Lung (tissue), 12 donors: ENCODE data around the gene NTN1. TPM values are rescaled to one million over a fixed set of nuclear protein-coding genes. Genes with fewer than 3 reads are reported as not detected.

ENCODE experiments used
- ATAC-seq: fragments of 200-7000 bp; cut with Tn5 transposase; one replicate; pipeline ENCODE4 v1.9.1; 2020; ENCODE audit warnings: moderate number of reproducible peaks; ENCODE audit not compliant: insufficient read depth, low FRiP score
- DNase-seq, 3 donors: peaks; one replicate each; pipeline ENCODE4 v3.0.0-alpha.2; 2013 to 2017
- H3K27ac ChIP-seq, 2 donors: one replicate each; pipeline ENCODE4 v1.5.1; 2013; ENCODE audit warnings: mild to moderate bottlenecking in 2 of 2, moderate library complexity in 2 of 2, control low read depth in 1 of 2, inconsistent platforms in 1 of 2, low read depth in 1 of 2, low read length in 1 of 2
- H3K27me3 ChIP-seq, 3 donors: one replicate each; pipeline ENCODE4 v1.5.1; 2013; ENCODE audit warnings: low read length in 2 of 3; ENCODE audit not compliant: control insufficient read depth in 3 of 3, insufficient read depth in 3 of 3
- H3K36me3 ChIP-seq, 4 donors: one replicate each; pipeline ENCODE4 v1.5.1; 2013; ENCODE audit warnings: low read length in 4 of 4, mild to moderate bottlenecking in 1 of 4, moderate library complexity in 1 of 4; ENCODE audit not compliant: control insufficient read depth in 4 of 4, insufficient read depth in 4 of 4
- H3K4me1 ChIP-seq, 5 donors: one replicate each; pipeline ENCODE4 v1.5.1; 2013; ENCODE audit warnings: low read length in 5 of 5, mild to moderate bottlenecking in 2 of 5, moderate library complexity in 1 of 5; ENCODE audit not compliant: control insufficient read depth in 5 of 5, insufficient read depth in 5 of 5
- H3K4me3 ChIP-seq: one replicate; pipeline ENCODE4 v1.5.1; 2013; ENCODE audit warnings: mild to moderate bottlenecking, control low read depth, moderate library complexity
- H3K9ac ChIP-seq, 2 donors: one replicate each; pipeline ENCODE4 v1.5.1; 2013; ENCODE audit warnings: low read length in 2 of 2, control low read depth in 1 of 2; ENCODE audit not compliant: insufficient read depth in 1 of 2
- H3K9me3 ChIP-seq, 4 donors: one replicate each; pipeline ENCODE4 v1.5.1; 2013; ENCODE audit warnings: low read length in 3 of 4, mild to moderate bottlenecking in 1 of 4, moderate library complexity in 1 of 4; ENCODE audit not compliant: control insufficient read depth in 4 of 4, insufficient read depth in 3 of 4
- WGBS, 2 donors: extraction: QIAGEN DNeasy Blood & Tissue Kit; methylation state at CpG; one replicate each; pipeline ENCODE4 v1.1.7; 2013; 5-methylcytosine and 5-hydroxymethylcytosine counted together
- polyA plus RNA-seq, 2 donors: library from polyadenylated mRNA; stranded (reverse); fragments of 200-250 nt; gene quantifications; one replicate each; pipeline ENCODE4 v1.2.1, GENCODE V29; 2013
- total RNA-seq, 2 donors: library from RNA; depleted of rRNA in 1 of 2; stranded (reverse); fragments of >200 nt in 1 of 2; gene quantifications; one replicate each; pipeline ENCODE4 v1.2.1, GENCODE V29; 2014 to 2021
- TF ChIP-seq, protein P1 (sequence below): IDR thresholded peaks from 2 replicates; pipeline ENCODE4 v1.5.1; 2012; ENCODE audit warnings: mild to moderate bottlenecking; ENCODE audit errors: control extremely low read depth, extremely low read depth
- donor health status: control.
- donor health status: control.
- donor health status: Bipolar disorder and iron deficiency.
- donor health status: healthy.
- donor health status: DM: yes; HTN: yes; CAD: no.

The NTN1 gene
- total and polyA plus RNA-seq, 4 donors: 3.6 to 17.1 (median 7.8) TPM

- 90 to 97% methylated on average over 9 of the region's 9 CpGs for WGBS, 2 donors
- DNase-seq (no peak), ATAC-seq (no peak)
- Histone ChIP-seq H3K27ac (no peak overlapping the region), H3K9me3 (peaks cover 0 to 2% (median 0%) of the 10 kb centered on the region in 4 donors), H3K4me1 (peaks cover 0 to 6% (median 0%) of the 10 kb centered on the region in 5 donors), H3K4me3 (no peak overlapping the region), H3K36me3 (peaks cover 0 to 6% (median 0%) of the 10 kb centered on the region in 4 donors), H3K27me3 (peaks cover 0 to 33% (median 4%) of the 10 kb centered on the region in 3 donors), H3K9ac (no peak overlapping the region)
- TF ChIP-seq, protein P1, sequence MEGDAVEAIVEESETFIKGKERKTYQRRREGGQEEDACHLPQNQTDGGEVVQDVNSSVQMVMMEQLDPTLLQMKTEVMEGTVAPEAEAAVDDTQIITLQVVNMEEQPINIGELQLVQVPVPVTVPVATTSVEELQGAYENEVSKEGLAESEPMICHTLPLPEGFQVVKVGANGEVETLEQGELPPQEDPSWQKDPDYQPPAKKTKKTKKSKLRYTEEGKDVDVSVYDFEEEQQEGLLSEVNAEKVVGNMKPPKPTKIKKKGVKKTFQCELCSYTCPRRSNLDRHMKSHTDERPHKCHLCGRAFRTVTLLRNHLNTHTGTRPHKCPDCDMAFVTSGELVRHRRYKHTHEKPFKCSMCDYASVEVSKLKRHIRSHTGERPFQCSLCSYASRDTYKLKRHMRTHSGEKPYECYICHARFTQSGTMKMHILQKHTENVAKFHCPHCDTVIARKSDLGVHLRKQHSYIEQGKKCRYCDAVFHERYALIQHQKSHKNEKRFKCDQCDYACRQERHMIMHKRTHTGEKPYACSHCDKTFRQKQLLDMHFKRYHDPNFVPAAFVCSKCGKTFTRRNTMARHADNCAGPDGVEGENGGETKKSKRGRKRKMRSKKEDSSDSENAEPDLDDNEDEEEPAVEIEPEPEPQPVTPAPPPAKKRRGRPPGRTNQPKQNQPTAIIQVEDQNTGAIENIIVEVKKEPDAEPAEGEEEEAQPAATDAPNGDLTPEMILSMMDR: no peak
These were observed 208.5 kb downstream of the NTN1 start for GRCh38 chr17:9229826-9230201.

DNA sequence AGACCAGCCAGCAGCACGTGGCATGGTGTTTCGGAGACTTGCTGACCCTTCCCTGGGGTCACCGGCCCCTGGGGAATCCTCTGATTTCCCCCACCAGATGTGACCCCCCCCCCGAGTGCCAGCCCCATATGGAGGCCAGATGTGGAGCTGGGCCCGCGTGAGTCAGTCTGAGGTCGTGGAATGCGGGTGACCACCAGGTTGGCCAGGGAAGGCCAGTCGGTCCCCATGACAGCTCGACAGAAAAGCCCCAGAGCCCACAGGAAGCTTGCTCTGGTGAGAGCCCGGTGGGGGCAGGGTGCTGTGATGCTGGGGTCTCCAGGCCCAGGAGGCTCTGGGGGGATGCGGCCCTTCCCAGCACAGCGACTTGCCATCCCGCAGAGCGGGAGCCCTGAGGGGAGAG lies 209.0 kb downstream of the NTN1 start:
- peaks cover 0 to 6% (median 0%) of the 10 kb centered on the region in 5 donors for H3K4me1 ChIP-seq
- peaks cover 0 to 2% (median 0%) of the 10 kb centered on the region in 4 donors for H3K9me3 ChIP-seq
- peaks cover 0 to 6% (median 0%) of the 10 kb centered on the region in 4 donors for H3K36me3 ChIP-seq
- H3K9ac ChIP-seq: no peak overlapping the region
- H3K4me3 ChIP-seq: no peak overlapping the region
- no peak overlapping the region for H3K27ac ChIP-seq
- 78% methylated on average over 15 of the region's 15 CpGs for WGBS, 2 donors
- ATAC-seq (no peak), DNase-seq (no peak)
- TF ChIP-seq, protein P1: no peak
- H3K27me3 ChIP-seq: peaks cover 0 to 36% (median 4%) of the 10 kb centered on the region in 3 donors

GRCh38 chr17:9230861-9231260 lies 209.6 kb downstream of the NTN1 start:
- peaks cover 0 to 6% (median 0%) of the 10 kb centered on the region in 5 donors for H3K4me1 ChIP-seq
- no peak for DNase-seq
- 89 to 91% methylated on average over 11 of the region's 11 CpGs for WGBS, 2 donors
- ATAC-seq: no peak
- H3K9me3 ChIP-seq: peaks cover 0 to 2% (median 0%) of the 10 kb centered on the region in 4 donors
- no peak overlapping the region for H3K4me3 ChIP-seq
- peaks cover 0 to 36% (median 4%) of the 10 kb centered on the region in 3 donors for H3K27me3 ChIP-seq
- TF ChIP-seq, protein P1: no peak
- no peak overlapping the region for H3K27ac ChIP-seq
- no peak overlapping the region for H3K9ac ChIP-seq
- peaks cover 0 to 6% (median 0%) of the 10 kb centered on the region in 4 donors for H3K36me3 ChIP-seq
